ENCODE data around the gene CYB5RL.
"Not testable (repeated sequence)": the region's sequence is repeated elsewhere in the genome, so short reads cannot be mapped to it uniquely, and the experiment has no call there.

CYB5RL gene

GRCh38 chr1:54177726-54178125 lies 22.1 kb downstream of the CYB5RL start:
- H3K4me3 Mint-ChIP-seq = no peak overlapping the region
- no peaks in the 10 kb centered on the region for H3K9me3 Mint-ChIP-seq
- H3K4me1 Mint-ChIP-seq = no peaks in the 10 kb centered on the region
- peak overlapping the region in 1 of 2 donors; percentile 72 for H3K27ac Mint-ChIP-seq
- DNase-seq = no peak
- no peaks in the 10 kb centered on the region for H3K27me3 Mint-ChIP-seq
- ATAC-seq = no peak

- Mint-ChIP-seq H3K9me3 (no peaks in the 10 kb centered on the region), H3K4me1 (peaks cover under 1% of the 10 kb centered on the region), H3K27ac (no peak overlapping the region), H3K27me3 (no peaks in the 10 kb centered on the region), H3K4me3 (no peak overlapping the region)
- DNase-seq (no peak), ATAC-seq (no peak)
Observed at GRCh38 chr1:54176621-54177327, 23.1 kb downstream of the CYB5RL start.

DNA sequence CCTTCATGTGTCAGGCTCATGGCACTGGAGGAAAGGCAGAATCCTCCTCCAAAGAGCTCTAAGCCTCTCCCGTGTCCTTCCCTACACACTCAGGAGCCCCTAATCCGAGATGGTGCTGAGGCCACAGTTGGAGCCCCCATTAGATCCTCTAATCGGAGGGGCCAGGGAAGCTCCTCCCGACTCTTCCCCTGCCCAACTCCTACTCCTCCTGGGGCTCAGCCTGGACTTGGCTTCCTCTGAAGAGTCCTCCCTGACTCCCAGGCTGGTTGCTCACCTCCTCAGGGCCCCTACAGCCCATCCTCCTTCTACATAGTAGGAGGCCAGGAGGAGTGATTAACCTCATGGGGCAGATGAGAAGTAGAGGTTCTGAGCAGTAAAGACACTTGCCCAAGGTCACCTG lies 25.7 kb downstream of the CYB5RL start:
- H3K4me3 Mint-ChIP-seq = no peak overlapping the region
- H3K4me1 Mint-ChIP-seq = peaks cover 13% of the 10 kb centered on the region
- no peak overlapping the region for H3K27ac Mint-ChIP-seq
- DNase-seq (no peak), ATAC-seq (no peak)
- no peaks in the 10 kb centered on the region for H3K9me3 Mint-ChIP-seq
- H3K27me3 Mint-ChIP-seq = no peaks in the 10 kb centered on the region

DNA sequence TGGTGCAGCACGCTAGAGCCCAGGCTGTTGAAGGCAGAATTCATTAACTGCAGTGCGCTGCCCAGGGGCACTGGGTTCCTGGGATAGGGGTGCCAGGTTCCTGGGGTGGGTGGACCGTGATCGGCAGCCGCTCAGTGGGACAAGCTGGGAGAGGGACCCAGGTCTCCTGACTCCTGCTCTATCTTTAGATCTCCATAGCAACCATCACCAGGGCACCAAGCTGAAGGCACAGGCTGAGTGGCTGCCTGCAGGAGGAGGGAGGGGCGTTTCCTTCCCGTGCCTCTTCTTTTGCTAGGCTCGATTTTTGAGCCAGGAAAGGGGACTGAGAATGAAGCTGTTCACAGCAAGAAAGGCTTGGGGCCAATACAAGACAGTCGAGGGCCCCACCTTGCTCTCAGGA lies 26.1 kb downstream of the CYB5RL start:
- Mint-ChIP-seq H3K9me3 (no peaks in the 10 kb centered on the region), H3K4me3 (no peak overlapping the region)
- ATAC-seq = no peak

GRCh38 chr1:54172614-54173599 lies 26.9 kb downstream of the CYB5RL start:
- no peak for DNase-seq
- Mint-ChIP-seq H3K4me1 (peaks cover 13% of the 10 kb centered on the region), H3K4me3 (no peak overlapping the region), H3K27ac (no peak overlapping the region), H3K9me3 (no peaks in the 10 kb centered on the region), H3K27me3 (no peaks in the 10 kb centered on the region)
- no peak for ATAC-seq

More for the DNA sequence above, 26.1 kb downstream of the CYB5RL start:
- Mint-ChIP-seq H3K4me1 (peaks cover 13% of the 10 kb centered on the region), H3K27me3 (no peaks in the 10 kb centered on the region), H3K27ac (no peak overlapping the region)
- no peak for DNase-seq

- DNase-seq (no peak), ATAC-seq (no peak)
- Mint-ChIP-seq H3K27ac (peak overlapping the region; percentile 28 to 64), H3K4me3 (no peak overlapping the region), H3K9me3 (no peaks in the 10 kb centered on the region), H3K4me1 (peaks cover 13% of the 10 kb centered on the region), H3K27me3 (no peaks in the 10 kb centered on the region)
Observed at GRCh38 chr1:54171606-54172005, 28.2 kb downstream of the CYB5RL start.

DNA sequence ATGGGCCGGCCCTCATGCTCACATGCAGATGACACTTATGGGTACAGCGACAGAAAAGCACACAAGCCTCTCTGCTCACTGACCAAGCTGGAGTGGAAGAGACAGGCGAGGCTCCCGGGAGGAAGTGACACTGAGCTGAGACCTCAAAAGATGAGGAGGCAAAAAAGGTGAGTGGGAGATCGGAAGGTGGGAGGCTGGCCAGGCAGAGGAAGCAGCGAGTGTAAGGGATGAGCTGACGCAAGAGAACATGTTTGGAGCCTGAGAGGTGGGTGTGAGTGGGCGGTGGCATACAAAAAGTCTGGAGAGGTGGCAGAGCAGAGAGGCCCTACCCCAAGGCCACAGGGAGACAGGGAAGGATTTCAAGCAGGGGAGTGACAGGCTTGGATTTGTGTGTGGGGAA lies 28.8 kb downstream of the CYB5RL start:
- H3K4me1 Mint-ChIP-seq = peaks cover 13% of the 10 kb centered on the region
- no peaks in the 10 kb centered on the region for H3K9me3 Mint-ChIP-seq

DNA sequence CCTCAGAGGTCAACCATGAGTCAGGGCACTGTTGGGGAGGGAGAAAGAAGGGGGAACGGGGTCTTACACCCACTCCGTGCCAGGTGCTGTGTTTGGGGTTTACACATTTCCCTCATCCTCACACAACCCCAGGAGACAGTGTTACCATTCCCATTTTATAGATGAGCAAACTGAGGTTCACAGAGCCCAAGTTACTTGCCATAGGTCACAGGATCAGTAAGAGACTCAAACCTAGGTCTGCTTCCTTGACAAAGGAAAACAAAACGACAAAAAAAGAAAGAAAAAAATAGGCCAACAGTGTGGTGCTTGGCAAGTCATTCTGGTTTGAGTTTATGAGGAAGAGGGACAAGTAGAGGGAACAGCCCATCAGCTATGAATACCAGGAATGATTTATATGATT lies 30.8 kb downstream of the CYB5RL start:
- H3K4me3 Mint-ChIP-seq = no peak overlapping the region
- ATAC-seq (no peak), DNase-seq (no peak)
- no peaks in the 10 kb centered on the region for H3K27me3 Mint-ChIP-seq
- no peaks in the 10 kb centered on the region for H3K9me3 Mint-ChIP-seq
- H3K27ac Mint-ChIP-seq = no peak overlapping the region
- H3K4me1 Mint-ChIP-seq = peaks cover 13% of the 10 kb centered on the region

More for the DNA sequence above, 28.8 kb downstream of the CYB5RL start:
- Mint-ChIP-seq H3K4me3 (no peak overlapping the region), H3K27ac (peak overlapping the region in 1 of 2 donors; percentile 7), H3K27me3 (no peaks in the 10 kb centered on the region)
- DNase-seq (no peak), ATAC-seq (no peak)

DNA sequence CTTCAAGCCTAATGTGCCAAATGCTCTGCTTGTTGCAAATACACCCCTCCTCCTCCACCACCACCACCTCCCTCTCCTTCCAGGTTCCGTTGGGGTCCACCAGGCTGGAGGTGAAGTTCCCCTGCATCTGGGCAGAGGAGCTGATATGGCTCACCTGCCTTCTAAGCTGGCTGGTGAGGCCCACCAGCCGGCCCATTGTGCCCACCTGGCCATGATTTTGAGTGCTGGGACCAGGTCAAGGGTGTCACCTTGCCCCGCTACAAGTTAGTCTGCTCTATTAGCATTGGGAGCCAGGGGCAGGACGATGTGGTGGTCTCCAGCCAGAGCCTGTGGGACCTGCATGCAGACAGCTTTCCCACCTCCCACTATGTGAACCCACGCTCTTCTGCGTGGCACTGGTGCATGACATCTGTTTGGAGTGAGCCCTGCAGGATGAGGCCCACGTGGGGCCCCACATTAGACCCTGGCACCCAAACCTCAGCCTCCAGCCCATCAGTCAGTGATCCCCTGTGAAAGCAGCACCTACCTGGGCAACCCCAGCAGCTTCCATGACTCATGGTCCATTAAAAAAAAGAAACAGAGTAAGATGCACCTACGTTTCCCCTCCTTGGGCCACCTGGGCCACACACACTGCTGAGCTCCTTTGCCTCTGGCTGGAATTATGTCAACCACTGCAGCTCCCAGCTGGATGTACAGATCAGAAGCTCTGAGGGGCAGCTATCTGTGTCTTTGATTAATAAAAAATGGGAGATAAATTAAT lies 31.4 kb downstream of the CYB5RL start:
- Mint-ChIP-seq H3K27ac (peak overlapping the region in 1 of 2 donors; percentile 38), H3K4me3 (no peak overlapping the region), H3K27me3 (no peaks in the 10 kb centered on the region), H3K4me1 (peaks cover 13% of the 10 kb centered on the region), H3K9me3 (no peaks in the 10 kb centered on the region)
- no peak for ATAC-seq
- no peak for DNase-seq

DNA sequence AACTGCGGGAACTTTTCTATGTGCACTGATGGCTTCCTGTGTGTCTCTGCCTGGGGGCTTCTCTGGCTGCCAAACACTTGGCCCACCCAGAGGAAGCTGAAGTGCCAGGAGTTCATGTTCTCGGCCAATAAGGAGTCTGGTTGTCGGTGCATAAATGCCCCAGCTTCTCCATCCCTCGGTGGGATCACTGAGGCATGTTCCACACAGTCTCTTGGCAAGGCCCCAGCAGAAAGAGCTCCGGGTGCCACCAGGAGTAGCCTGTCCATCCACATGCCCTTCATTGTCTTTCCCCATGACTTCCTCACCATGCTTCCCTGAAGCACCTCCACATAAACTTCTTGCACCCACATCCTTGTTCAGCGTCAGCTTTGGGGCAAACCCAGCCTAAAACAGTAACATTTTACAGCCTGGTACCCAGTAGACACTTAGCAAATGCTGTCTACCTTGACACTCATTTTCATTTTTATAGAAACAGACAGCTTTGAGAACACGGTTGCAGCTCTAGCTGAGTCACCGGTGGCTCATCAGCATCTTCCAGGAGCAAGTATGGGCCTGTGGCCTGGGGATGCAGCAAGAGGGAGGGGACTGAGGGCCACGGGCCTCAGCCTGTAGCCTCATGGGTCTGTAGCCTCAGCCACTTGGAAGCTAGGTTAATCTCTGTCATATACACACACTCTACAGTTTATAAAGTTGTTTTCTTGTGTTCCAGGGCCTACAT lies 32.2 kb downstream of the CYB5RL start:
- Mint-ChIP-seq H3K4me3 (no peak overlapping the region), H3K27me3 (no peaks in the 10 kb centered on the region), H3K9me3 (no peaks in the 10 kb centered on the region), H3K4me1 (peaks cover 13% of the 10 kb centered on the region), H3K27ac (no peak overlapping the region)
- DNase-seq (no peak), ATAC-seq (no peak)

GRCh38 chr1:54166357-54166756 lies 33.5 kb downstream of the CYB5RL start:
- ATAC-seq, DNase-seq, H3K4me3 Mint-ChIP-seq, H3K27ac Mint-ChIP-seq, H3K4me1 Mint-ChIP-seq, H3K9me3 Mint-ChIP-seq, H3K27me3 Mint-ChIP-seq: not testable (repeated sequence)

GRCh38 chr1:54165146-54165545 lies 34.7 kb downstream of the CYB5RL start:
- no peaks in the 10 kb centered on the region for H3K4me1 Mint-ChIP-seq

GRCh38 chr1:54163573-54163972 lies 36.3 kb downstream of the CYB5RL start:
- no peaks in the 10 kb centered on the region for H3K9me3 Mint-ChIP-seq
- H3K4me1 Mint-ChIP-seq = no peaks in the 10 kb centered on the region
- no peak overlapping the region for H3K27ac Mint-ChIP-seq
- no peak overlapping the region for H3K4me3 Mint-ChIP-seq
- DNase-seq = no peak
- ATAC-seq = no peak
- H3K27me3 Mint-ChIP-seq = no peaks in the 10 kb centered on the region

More at GRCh38 chr1:54165146-54165545, 34.7 kb downstream of the CYB5RL start:
- Mint-ChIP-seq H3K27me3 (no peaks in the 10 kb centered on the region), H3K4me3 (no peak overlapping the region), H3K9me3 (no peaks in the 10 kb centered on the region), H3K27ac (no peak overlapping the region)
- ATAC-seq (no peak), DNase-seq (no peak)

DNA sequence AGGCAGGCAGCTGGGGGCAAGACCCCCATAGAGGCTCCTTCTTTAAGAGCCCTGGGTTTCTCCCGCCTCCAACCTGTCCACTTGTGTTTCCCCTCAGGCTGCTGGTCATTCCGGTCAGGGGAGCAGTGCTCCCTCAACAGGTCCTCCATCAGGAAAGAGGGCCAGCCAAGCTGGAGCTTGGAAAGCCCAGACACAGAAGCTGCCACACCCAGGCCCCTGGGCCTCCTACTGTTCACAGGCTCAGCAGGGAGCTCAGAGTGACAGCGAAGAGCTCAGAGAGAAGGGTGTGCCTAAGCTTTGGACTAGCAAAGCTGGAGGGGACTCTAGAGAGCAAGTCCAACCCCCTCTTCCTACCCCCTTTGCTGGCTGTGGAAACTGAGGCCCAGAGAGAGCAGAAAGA lies 36.8 kb downstream of the CYB5RL start:
- Mint-ChIP-seq H3K27me3 (no peaks in the 10 kb centered on the region), H3K9me3 (no peaks in the 10 kb centered on the region), H3K4me3 (no peak overlapping the region), H3K27ac (no peak overlapping the region), H3K4me1 (no peaks in the 10 kb centered on the region)
- no peak for DNase-seq
- ATAC-seq = no peak

Data from stimulated activated naive CD8-positive, alpha-beta T cell treated with anti-CD3 and anti-CD28 coated beads, Interleukin-15, amount 100 ng/mL, for 72 hours (primary cell).